ENCODE results near the gene PLA2G4D.

PLA2G4D gene

DNA sequence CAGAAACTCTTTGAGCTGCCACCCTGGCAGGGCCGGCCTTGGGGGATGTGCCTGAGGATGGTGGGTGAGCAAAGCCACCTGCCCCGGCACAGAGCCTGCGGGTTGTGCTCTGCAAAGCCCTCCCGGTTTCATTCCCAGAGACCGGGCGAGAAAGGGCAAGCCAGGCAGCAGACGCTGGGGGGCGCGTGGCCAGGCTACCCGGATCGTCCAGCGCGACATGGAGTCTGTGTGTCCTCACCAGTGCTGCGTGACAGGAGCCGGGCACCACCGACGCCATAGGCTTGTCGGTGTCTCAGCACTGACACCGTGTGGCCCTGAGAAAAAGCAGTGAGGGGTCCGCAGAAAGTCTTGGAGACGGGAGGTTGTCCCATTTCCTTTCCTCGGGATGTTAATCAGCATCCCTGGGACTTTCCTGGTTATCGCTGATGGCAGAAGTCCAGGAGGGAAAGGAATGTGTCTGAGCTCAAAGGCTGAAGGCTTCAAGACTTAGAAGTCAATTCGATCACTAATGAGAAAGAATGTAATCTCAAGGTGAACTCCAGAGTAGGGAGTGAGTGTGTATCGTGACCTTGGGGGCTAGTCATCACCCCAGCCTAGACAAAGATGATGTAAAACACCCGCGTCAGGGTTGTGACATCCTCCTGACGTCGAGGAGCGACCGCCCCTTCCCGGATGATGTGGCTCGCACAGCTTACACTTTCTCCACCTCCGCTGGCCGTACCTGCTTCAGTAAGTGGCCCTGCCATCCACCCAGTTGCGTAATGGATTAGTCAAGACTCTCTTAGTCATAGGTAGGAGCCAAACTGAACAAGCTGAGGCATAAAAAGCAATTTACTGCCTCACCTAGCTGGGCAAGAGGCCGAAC lies 37.2 kb downstream of the PLA2G4D start:
- H3K9me3 ChIP-seq (ENCODE audit: control insufficient read depth, low read length): no peaks in the 10 kb centered on the region
- no peaks in the 10 kb centered on the region for H3K4me1 ChIP-seq (ENCODE audit: control insufficient read depth, insufficient read depth, low read length)
- 31% methylated on average over 37 of the region's 37 CpGs for WGBS, 2 experiments
- no peaks in the 10 kb centered on the region for H3K36me3 ChIP-seq (ENCODE audit: control insufficient read depth, insufficient read depth, low read length)
- H3K27me3 ChIP-seq (ENCODE audit: control insufficient read depth, insufficient read depth, low read length, poor library complexity, severe bottlenecking): peaks cover 17% of the 10 kb centered on the region
- H3K27ac ChIP-seq (ENCODE audit: insufficient read depth, low read depth, low read length, poor library complexity, severe bottlenecking): no peak overlapping the region
- no peak overlapping the region for H3K4me3 ChIP-seq (ENCODE audit: insufficient read depth, low read depth, low read length)

GRCh38 chr15:42053914-42054313 lies 40.4 kb downstream of the PLA2G4D start:
- Histone ChIP-seq H3K36me3 (ENCODE audit: control insufficient read depth, insufficient read depth, low read length) (no peaks in the 10 kb centered on the region), H3K27ac (ENCODE audit: insufficient read depth, low read depth, low read length, poor library complexity, severe bottlenecking) (no peak overlapping the region), H3K27me3 (ENCODE audit: control insufficient read depth, insufficient read depth, low read length, poor library complexity, severe bottlenecking) (peaks cover 17% of the 10 kb centered on the region), H3K4me1 (ENCODE audit: control insufficient read depth, insufficient read depth, low read length) (no peaks in the 10 kb centered on the region), H3K9me3 (ENCODE audit: control insufficient read depth, low read length) (no peaks in the 10 kb centered on the region), H3K4me3 (ENCODE audit: insufficient read depth, low read depth, low read length) (no peak overlapping the region)
- 96 to 100% methylated on average over 1 of the region's 2 CpGs for WGBS, 2 experiments

GRCh38 chr15:42053010-42053409 lies 41.4 kb downstream of the PLA2G4D start:
- no peaks in the 10 kb centered on the region for H3K36me3 ChIP-seq (ENCODE audit: control insufficient read depth, insufficient read depth, low read length)
- 82 to 87% methylated on average over 4 of the region's 4 CpGs for WGBS, 2 experiments
- H3K27ac ChIP-seq (ENCODE audit: insufficient read depth, low read depth, low read length, poor library complexity, severe bottlenecking): no peak overlapping the region

DNA sequence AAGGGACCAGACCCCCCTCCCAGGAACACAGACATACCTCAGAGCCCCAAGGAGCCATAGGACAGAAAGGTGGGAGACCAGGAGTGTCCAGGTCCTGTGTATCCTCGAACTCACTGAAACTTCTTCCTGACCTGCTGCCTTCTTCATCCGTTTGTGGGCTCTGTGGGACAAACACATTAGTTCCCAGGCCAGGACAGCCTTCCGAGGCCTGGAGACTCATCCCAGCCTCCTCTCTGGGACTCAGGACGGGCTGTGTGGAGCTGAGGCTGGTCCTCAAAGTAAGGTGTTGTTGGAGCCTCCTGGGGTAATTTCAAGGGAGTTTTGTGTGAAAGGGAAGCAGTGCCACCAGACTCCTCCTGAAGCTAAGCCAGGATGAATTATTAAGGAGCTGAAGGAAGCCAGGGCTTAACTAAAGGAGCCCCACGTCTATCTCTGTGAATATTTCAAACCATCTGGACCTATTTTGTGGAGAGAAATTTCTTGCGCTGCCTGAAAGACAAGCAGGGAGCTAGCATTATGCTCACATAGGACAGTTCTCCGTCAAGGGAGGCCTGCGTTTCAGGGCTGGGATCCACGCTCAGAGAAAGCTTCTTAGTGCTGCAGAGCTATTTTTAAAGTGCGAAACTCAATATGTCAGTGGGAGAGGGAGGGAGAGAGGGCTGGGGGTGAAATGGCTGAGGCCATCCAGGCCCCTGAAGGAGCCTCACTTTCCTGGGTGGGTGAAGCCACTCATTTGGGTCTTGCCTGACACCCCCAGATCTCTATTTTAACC lies 43.7 kb downstream of the PLA2G4D start:
- WGBS, 2 experiments: 90 to 92% methylated on average over 10 of the region's 10 CpGs
- Histone ChIP-seq H3K27ac (ENCODE audit: insufficient read depth, low read depth, low read length, poor library complexity, severe bottlenecking) (no peak overlapping the region), H3K27me3 (ENCODE audit: control insufficient read depth, insufficient read depth, low read length, poor library complexity, severe bottlenecking) (no peaks in the 10 kb centered on the region)

More at GRCh38 chr15:42053010-42053409, 41.4 kb downstream of the PLA2G4D start:
- no peak overlapping the region for H3K4me3 ChIP-seq (ENCODE audit: insufficient read depth, low read depth, low read length)
- no peaks in the 10 kb centered on the region for H3K9me3 ChIP-seq (ENCODE audit: control insufficient read depth, low read length)
- H3K27me3 ChIP-seq (ENCODE audit: control insufficient read depth, insufficient read depth, low read length, poor library complexity, severe bottlenecking): peaks cover 17% of the 10 kb centered on the region
- H3K4me1 ChIP-seq (ENCODE audit: control insufficient read depth, insufficient read depth, low read length): no peaks in the 10 kb centered on the region

DNA sequence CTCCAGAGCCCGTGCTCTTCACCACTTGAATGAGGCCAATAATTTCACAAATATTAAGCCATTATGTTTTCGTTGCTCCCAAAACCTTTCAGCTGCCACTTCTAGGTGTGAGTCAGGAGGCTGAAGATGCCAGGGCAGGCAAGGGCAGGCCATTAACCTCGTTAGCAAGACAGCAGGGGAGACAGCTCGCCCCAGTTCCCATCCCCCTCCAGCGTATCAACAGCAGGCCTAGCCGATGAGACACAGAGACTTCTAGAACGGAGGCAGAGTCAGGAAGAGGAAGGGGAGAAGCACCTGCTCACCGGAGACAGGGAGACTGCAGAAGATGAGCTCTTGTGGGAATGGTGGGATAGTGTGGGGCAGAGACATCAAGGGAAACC lies 45.6 kb downstream of the PLA2G4D start:
- Histone ChIP-seq H3K27ac (ENCODE audit: insufficient read depth, low read depth, low read length, poor library complexity, severe bottlenecking) (no peak overlapping the region), H3K9me3 (ENCODE audit: control insufficient read depth, low read length) (no peaks in the 10 kb centered on the region), H3K4me3 (ENCODE audit: insufficient read depth, low read depth, low read length) (no peak overlapping the region), H3K36me3 (ENCODE audit: control insufficient read depth, insufficient read depth, low read length) (no peaks in the 10 kb centered on the region), H3K27me3 (ENCODE audit: control insufficient read depth, insufficient read depth, low read length, poor library complexity, severe bottlenecking) (no peaks in the 10 kb centered on the region), H3K4me1 (ENCODE audit: control insufficient read depth, insufficient read depth, low read length) (no peaks in the 10 kb centered on the region)
- WGBS, 2 experiments: 70 to 72% methylated on average over 8 of the region's 8 CpGs

More for the DNA sequence above, 43.7 kb downstream of the PLA2G4D start:
- no peak overlapping the region for H3K4me3 ChIP-seq (ENCODE audit: insufficient read depth, low read depth, low read length)
- no peaks in the 10 kb centered on the region for H3K9me3 ChIP-seq (ENCODE audit: control insufficient read depth, low read length)
- no peaks in the 10 kb centered on the region for H3K36me3 ChIP-seq (ENCODE audit: control insufficient read depth, insufficient read depth, low read length)
- no peaks in the 10 kb centered on the region for H3K4me1 ChIP-seq (ENCODE audit: control insufficient read depth, insufficient read depth, low read length)

DNA sequence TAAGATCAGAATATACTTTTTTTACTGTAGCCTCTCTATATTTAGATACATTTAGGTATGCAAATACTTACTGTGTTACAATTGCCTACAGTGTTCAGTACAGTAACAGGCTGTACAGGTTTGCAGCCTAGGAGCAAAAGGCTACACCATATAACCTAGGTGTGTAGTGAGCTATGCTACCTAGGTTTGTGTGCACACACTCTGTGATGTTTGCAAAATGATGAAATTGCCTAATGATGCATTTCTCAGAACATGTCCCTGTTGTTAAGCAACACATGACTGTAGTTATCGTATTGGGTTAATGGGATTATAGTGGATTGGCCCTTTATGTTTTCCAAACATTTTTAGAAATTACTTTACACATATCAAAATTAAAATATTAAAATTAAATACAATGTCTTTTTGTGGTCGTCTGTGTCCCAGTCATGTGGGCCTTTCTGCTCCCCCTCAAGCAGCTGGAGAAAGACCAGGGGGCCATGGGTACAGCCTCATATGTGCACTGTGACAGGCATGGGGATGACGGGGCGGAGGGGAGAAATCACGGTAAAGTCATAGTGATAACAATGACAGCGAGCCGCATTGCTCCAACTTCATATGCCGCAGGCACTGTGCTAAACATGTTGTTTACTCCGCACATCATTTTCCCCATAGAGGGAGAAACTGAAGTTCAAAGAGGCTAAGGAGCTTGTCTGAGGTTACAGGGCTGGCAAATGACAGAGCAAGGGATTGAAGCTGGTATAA lies 46.1 kb downstream of the PLA2G4D start:
- WGBS, 2 experiments: 94 to 95% methylated on average over 9 of the region's 9 CpGs
- Histone ChIP-seq H3K36me3 (ENCODE audit: control insufficient read depth, insufficient read depth, low read length) (no peaks in the 10 kb centered on the region), H3K27me3 (ENCODE audit: control insufficient read depth, insufficient read depth, low read length, poor library complexity, severe bottlenecking) (no peaks in the 10 kb centered on the region), H3K27ac (ENCODE audit: insufficient read depth, low read depth, low read length, poor library complexity, severe bottlenecking) (no peak overlapping the region), H3K4me3 (ENCODE audit: insufficient read depth, low read depth, low read length) (no peak overlapping the region), H3K4me1 (ENCODE audit: control insufficient read depth, insufficient read depth, low read length) (no peaks in the 10 kb centered on the region), H3K9me3 (ENCODE audit: control insufficient read depth, low read length) (no peaks in the 10 kb centered on the region)

DNA sequence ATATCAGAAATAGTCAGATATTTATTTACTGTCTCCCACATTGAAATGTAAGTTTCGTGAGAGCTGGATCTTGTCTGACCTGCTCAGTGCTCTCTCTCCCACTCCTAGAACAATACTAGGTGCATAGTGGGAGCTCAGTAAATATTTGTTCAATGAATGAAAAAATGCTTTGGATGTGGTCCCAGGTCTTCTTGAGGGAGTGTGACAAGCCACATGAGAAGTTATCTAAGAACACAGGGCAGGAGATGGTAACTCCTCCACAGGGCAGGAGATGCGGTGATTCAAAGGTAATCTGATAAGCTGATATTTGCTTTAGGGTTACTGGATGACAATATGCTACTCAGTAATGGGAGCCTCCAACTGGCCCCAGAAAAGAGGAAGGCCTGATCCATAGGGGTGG lies 47.8 kb downstream of the PLA2G4D start:
- no peak overlapping the region for H3K4me3 ChIP-seq (ENCODE audit: insufficient read depth, low read depth, low read length)
- 95 to 97% methylated on average over 2 of the region's 2 CpGs for WGBS, 2 experiments
- no peak overlapping the region for H3K27ac ChIP-seq (ENCODE audit: insufficient read depth, low read depth, low read length, poor library complexity, severe bottlenecking)

DNA sequence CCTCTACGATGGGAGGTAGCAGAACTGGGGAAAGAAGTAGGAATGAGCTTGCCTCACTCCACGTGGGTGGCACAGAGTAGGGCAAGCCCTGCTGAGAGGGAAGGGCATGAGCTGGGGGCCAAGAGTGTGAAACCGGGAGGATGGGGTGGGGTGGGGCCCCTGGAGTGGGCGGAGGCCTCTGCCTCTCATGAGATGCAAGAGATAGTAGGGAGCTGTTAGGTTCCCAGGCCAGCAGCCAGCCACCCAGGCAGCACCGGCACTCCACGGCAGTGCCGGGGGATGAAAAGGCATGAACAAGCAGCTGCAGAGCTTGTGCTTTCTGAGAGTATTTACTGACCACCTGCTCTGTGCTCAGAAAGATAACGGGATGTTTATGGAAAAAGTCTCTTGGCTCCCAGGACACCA lies 49.1 kb downstream of the PLA2G4D start:
- Histone ChIP-seq H3K4me3 (ENCODE audit: insufficient read depth, low read depth, low read length) (no peak overlapping the region), H3K9me3 (ENCODE audit: control insufficient read depth, low read length) (no peaks in the 10 kb centered on the region), H3K27me3 (ENCODE audit: control insufficient read depth, insufficient read depth, low read length, poor library complexity, severe bottlenecking) (no peaks in the 10 kb centered on the region), H3K36me3 (ENCODE audit: control insufficient read depth, insufficient read depth, low read length) (no peaks in the 10 kb centered on the region), H3K27ac (ENCODE audit: insufficient read depth, low read depth, low read length, poor library complexity, severe bottlenecking) (no peak overlapping the region), H3K4me1 (ENCODE audit: control insufficient read depth, insufficient read depth, low read length) (no peaks in the 10 kb centered on the region)
- 84 to 87% methylated on average over 8 of the region's 8 CpGs for WGBS, 2 experiments

More for the DNA sequence above, 47.8 kb downstream of the PLA2G4D start:
- Histone ChIP-seq H3K4me1 (ENCODE audit: control insufficient read depth, insufficient read depth, low read length) (no peaks in the 10 kb centered on the region), H3K27me3 (ENCODE audit: control insufficient read depth, insufficient read depth, low read length, poor library complexity, severe bottlenecking) (no peaks in the 10 kb centered on the region), H3K36me3 (ENCODE audit: control insufficient read depth, insufficient read depth, low read length) (no peaks in the 10 kb centered on the region), H3K9me3 (ENCODE audit: control insufficient read depth, low read length) (no peaks in the 10 kb centered on the region)

- Histone ChIP-seq H3K4me3 (ENCODE audit: insufficient read depth, low read depth, low read length) (no peak overlapping the region), H3K36me3 (ENCODE audit: control insufficient read depth, insufficient read depth, low read length) (no peaks in the 10 kb centered on the region), H3K9me3 (ENCODE audit: control insufficient read depth, low read length) (no peaks in the 10 kb centered on the region), H3K27me3 (ENCODE audit: control insufficient read depth, insufficient read depth, low read length, poor library complexity, severe bottlenecking) (no peaks in the 10 kb centered on the region), H3K4me1 (ENCODE audit: control insufficient read depth, insufficient read depth, low read length) (no peaks in the 10 kb centered on the region), H3K27ac (ENCODE audit: insufficient read depth, low read depth, low read length, poor library complexity, severe bottlenecking) (no peak overlapping the region)
- WGBS, 2 experiments: 91% methylated on average over 5 of the region's 5 CpGs
Measured at GRCh38 chr15:42042602-42043400, 51.6 kb downstream of the PLA2G4D start.
